ENCODE results near the gene TBC1D10A. TPM values are rescaled to one million over a fixed set of nuclear protein-coding genes. Genes with fewer than 3 reads are reported as not detected.

The TBC1D10A gene
- total RNA-seq, 1 experiment from 2014 or later: 18.6 TPM

- TF ChIP-seq ZBTB33 (IDR thresholded peaks at IDR 0.05; ENCODE audit: extremely low read depth, insufficient replicate concordance, low read length) (no peak), YY1 (IDR thresholded peaks at IDR 0.05; ENCODE audit: extremely low read depth, insufficient replicate concordance, low read depth, low read length) (no peak)
These were observed 27.9 kb upstream of the TBC1D10A start (continued) for GRCh38 chr22:30354644-30355043.

GRCh38 chr22:30351226-30351625 is 24.5 kb upstream of the TBC1D10A start:
- no TSS peak for BruUV-seq (replicated peaks)
- no peaks in the 10 kb centered on the region for H4K20me1 ChIP-seq (ENCODE audit: insufficient read depth)
- POLR2A ChIA-PET: no interaction called here

More at GRCh38 chr22:30351226-30351625, 24.5 kb upstream of the TBC1D10A start:
- H2AFZ ChIP-seq (ENCODE audit: low read depth, low read length, poor library complexity, severe bottlenecking): no peak overlapping the region
- intact Hi-C loops (cut with micrococcal nuclease): no loop called here
- CTCF ChIA-PET: no interaction called here
- H3K9ac ChIP-seq (ENCODE audit: low read length): no peak overlapping the region
- no peak overlapping the region for H3K4me2 ChIP-seq (ENCODE audit: low read length)
- no peak overlapping the region for H3K4me3 ChIP-seq (replicated peaks in 1 of 2; ENCODE audit: low read depth in 1 of 2, low read length in 2 of 2)
- H3K79me2 ChIP-seq (ENCODE audit: insufficient read depth, low read length): peaks cover 96% of the 10 kb centered on the region
- RAD21 ChIA-PET (ENCODE audit: low non-redundant PET in 1 of 2, low total read pairs in 2 of 2, uncharacterized antibody in 2 of 2, unreplicated experiment in 2 of 2): no interaction called here
- ATAC-seq: no peak
- peaks cover 7 to 17% of the 10 kb centered on the region in 2 experiments; a peak in 3 of 4 replicates for H3K4me1 ChIP-seq (ENCODE audit: control insufficient read depth in 1 of 2, insufficient read depth in 2 of 2, low read length in 2 of 2)
- no peak for TF ChIP-seq TCF7L2 (IDR thresholded peaks at IDR 0.05; ENCODE audit: borderline replicate concordance, extremely low read depth, insufficient read depth, insufficient read length)
- TF ChIP-seq SIN3A (IDR thresholded peaks at IDR 0.05; ENCODE audit: low read depth): no peak
- no peak for TF ChIP-seq FOSL1 (IDR thresholded peaks at IDR 0.05; ENCODE audit: low read depth)
- no peak for TF ChIP-seq ATF3 (IDR thresholded peaks at IDR 0.05)
- TF ChIP-seq RAD21 (IDR thresholded peaks at IDR 0.05; ENCODE audit: low read depth): no peak
- TF ChIP-seq EZH2phosphoT487 (IDR thresholded peaks at IDR 0.05; ENCODE audit: borderline replicate concordance): no peak
- TF ChIP-seq ZBTB33 (IDR thresholded peaks at IDR 0.05; ENCODE audit: extremely low read depth, insufficient replicate concordance, low read length): no peak
- no peak for TF ChIP-seq EZH2 (IDR thresholded peaks at IDR 0.05)
- no peak for TF ChIP-seq SP1 (IDR thresholded peaks at IDR 0.05; ENCODE audit: low read depth)
- no peak for TF ChIP-seq POLR2AphosphoS5 (IDR thresholded peaks at IDR 0.05; ENCODE audit: low read depth, low read length)
- no peaks in the 10 kb centered on the region for H3K9me2 ChIP-seq (ENCODE audit: insufficient read depth)
- H3K27ac ChIP-seq (ENCODE audit: low read depth, low read length): no peak overlapping the region
- H3K9me3 ChIP-seq (ENCODE audit: control insufficient read depth in 1 of 2, insufficient read depth in 1 of 2, low read depth in 1 of 2, low read length in 2 of 2): no peaks in the 10 kb centered on the region
- peaks cover 46 to 49% of the 10 kb centered on the region in 2 experiments for H3K36me3 ChIP-seq (ENCODE audit: control insufficient read depth in 1 of 2, insufficient read depth in 2 of 2, low read length in 2 of 2)
- DNase-seq (ENCODE audit: low read depth, low spot score): no peak
- no peaks in the 10 kb centered on the region for H3K27me3 ChIP-seq (ENCODE audit: insufficient read depth, low read length)

All from HCT116 (cell line).